Stimulated activated CD8-positive, alpha-beta memory T cell treated with anti-CD3 and anti-CD28 coated beads, Interleukin-4, amount 100 ng/mL, for 1 hour (primary cell): ENCODE results near the gene AP3D1.
"Not testable (repeated sequence)": the region's sequence is repeated elsewhere in the genome, so short reads cannot be mapped to it uniquely, and the experiment has no call there.

ENCODE experiments used
- DNase-seq, 2 donors: peaks; one replicate each; pipeline ENCODE4 v3.0.0-alpha.2; 2020; ENCODE audit warnings: low read depth in 2 of 2, low spot score in 1 of 2

The AP3D1 gene

GRCh38 chr19:2150794-2151338 is 500 bp downstream of the AP3D1 start:
- no peak for DNase-seq

GRCh38 chr19:2149980-2150793 is 1.2 kb downstream of the AP3D1 start:
- no peak for DNase-seq

- DNase-seq = no peak
Observed at GRCh38 chr19:2148482-2149135, 2.8 kb downstream of the AP3D1 start.

- no peak for DNase-seq
Observed at GRCh38 chr19:2145831-2146241, 5.5 kb downstream of the AP3D1 start.

- DNase-seq = no peak
Observed at GRCh38 chr19:2144190-2144589, 7.2 kb downstream of the AP3D1 start.

- DNase-seq = no peak
Observed at GRCh38 chr19:2142173-2142829, 9.1 kb downstream of the AP3D1 start.

GRCh38 chr19:2140138-2140569 is 11.2 kb downstream of the AP3D1 start:
- no peak for DNase-seq

- no peak for DNase-seq
Observed at GRCh38 chr19:2139385-2140137, 11.8 kb downstream of the AP3D1 start.

- DNase-seq = no peak
Observed at GRCh38 chr19:2138061-2138728, 13.2 kb downstream of the AP3D1 start.

- no peak for DNase-seq
Observed at GRCh38 chr19:2136796-2137195, 14.6 kb downstream of the AP3D1 start.

GRCh38 chr19:2135474-2136402 is 15.6 kb downstream of the AP3D1 start:
- DNase-seq = no peak

GRCh38 chr19:2132731-2133490 is 18.5 kb downstream of the AP3D1 start:
- no peak for DNase-seq

GRCh38 chr19:2132191-2132590 is 19.2 kb downstream of the AP3D1 start:
- no peak for DNase-seq

GRCh38 chr19:2131012-2131975 is 20.1 kb downstream of the AP3D1 start:
- DNase-seq = not testable (repeated sequence)

- DNase-seq = no peak
Observed at GRCh38 chr19:2129892-2130770, 21.2 kb downstream of the AP3D1 start.

- DNase-seq = no peak
Observed at GRCh38 chr19:2129486-2129885, 21.9 kb downstream of the AP3D1 start.

- no peak for DNase-seq
Observed at GRCh38 chr19:2129022-2129421, 22.3 kb downstream of the AP3D1 start.
